Fibroblast of lung (primary cell): ENCODE results near the gene AGK. TPM values are rescaled to one million over a fixed set of nuclear protein-coding genes. Genes with fewer than 3 reads are reported as not detected.
"Not testable (repeated sequence)": the region's sequence is repeated elsewhere in the genome, so short reads cannot be mapped to it uniquely, and the experiment has no call there.

Experiments
- DNase-seq, 2 donors: peaks; one replicate each; pipeline versions ENCODE4 v3.0.0 to v3.0.0-alpha.2; 2010; ENCODE audit warnings: low read depth in 2 of 2
- H2AFZ ChIP-seq: 2 replicates; pipeline ENCODE4 v1.5.1; 2012; ENCODE audit warnings: low read length, control low read depth, inconsistent platforms
- H3K27ac ChIP-seq: 2 replicates; pipeline ENCODE4 v1.5.1; 2011; ENCODE audit warnings: low read length, control low read depth; ENCODE audit not compliant: insufficient read depth
- H3K27me3 ChIP-seq: 2 replicates; pipeline ENCODE4 v1.5.1; 2011; ENCODE audit warnings: mild to moderate bottlenecking, low read length; ENCODE audit not compliant: control insufficient read depth, insufficient read depth
- H3K36me3 ChIP-seq: 2 replicates; pipeline ENCODE4 v1.5.1; 2011; ENCODE audit warnings: low read length; ENCODE audit not compliant: control insufficient read depth, insufficient read depth
- H3K4me1 ChIP-seq: 2 replicates; pipeline ENCODE4 v1.5.1; 2011; ENCODE audit warnings: low read length; ENCODE audit not compliant: control insufficient read depth, insufficient read depth; ENCODE audit errors: extremely low read depth
- H3K4me2 ChIP-seq: 2 replicates; pipeline ENCODE4 v1.5.1; 2011; ENCODE audit warnings: low read length, control low read depth; ENCODE audit not compliant: insufficient read depth; ENCODE audit errors: extremely low read depth
- H3K4me3 ChIP-seq, 4 experiments: fragments of 200-600 bp in 1 of 4; sonication (generic) in 1 of 4; replicated peaks in 1 of 4; 2 replicates each; pipeline ENCODE4 v1.5.1; 2011 to 2016; ENCODE audit warnings: low read length in 4 of 4, low read depth in 3 of 4, mild to moderate bottlenecking in 3 of 4, control low read depth in 2 of 4, inconsistent platforms in 1 of 4, mixed read lengths in 1 of 4; ENCODE audit not compliant: insufficient read depth in 1 of 4; ENCODE audit errors: control extremely low read depth in 1 of 4
- H3K79me2 ChIP-seq: 2 replicates; pipeline ENCODE4 v1.5.1; 2012; ENCODE audit warnings: mild to moderate bottlenecking, low read length, inconsistent platforms; ENCODE audit not compliant: control insufficient read depth, insufficient read depth
- H3K9ac ChIP-seq: 2 replicates; pipeline ENCODE4 v1.5.1; 2011; ENCODE audit warnings: mild to moderate bottlenecking, low read length, control low read depth; ENCODE audit not compliant: insufficient read depth
- H3K9me3 ChIP-seq: 2 replicates; pipeline ENCODE4 v1.5.1; 2012; ENCODE audit warnings: low read depth, low read length; ENCODE audit not compliant: control insufficient read depth, insufficient read depth
- H4K20me1 ChIP-seq: 2 replicates; pipeline ENCODE4 v1.5.1; 2011; ENCODE audit warnings: low read length; ENCODE audit not compliant: control insufficient read depth, insufficient read depth; ENCODE audit errors: extremely low read depth
- CTCF ChIP-seq, 2 donors: IDR thresholded peaks in 1 of 2; conservative IDR thresholded peaks in 1 of 2; 1 replicate in 1 of 2; 2 replicates in 1 of 2; pipeline ENCODE4 v1.5.1; 2011 to 2012; ENCODE audit warnings: low read length in 2 of 2, control low read depth in 1 of 2, inconsistent platforms in 1 of 2, low read depth in 1 of 2, mild to moderate bottlenecking in 1 of 2
- EZH2 ChIP-seq: IDR thresholded peaks from 2 replicates; pipeline ENCODE4 v1.5.1; 2012; ENCODE audit warnings: low read length, control low read depth, mild to moderate bottlenecking; ENCODE audit errors: missing control alignments
- polyA plus RNA-seq, 2 donors: library from polyadenylated mRNA; depleted of rRNA in 1 of 2; stranded (reverse) in 1 of 2; unstranded in 1 of 2; fragments of >200 nt; gene quantifications; 2 replicates each; pipeline ENCODE4 v1.2.1, GENCODE V29; 2011 to 2012; ENCODE audit warnings: missing spikeins in 1 of 2
- total RNA-seq: library from RNA; depleted of rRNA; stranded (reverse); fragments of >200 nt; gene quantifications from 2 replicates; pipeline ENCODE4 v1.2.1, GENCODE V29; 2014

The AGK gene
- total and polyA plus RNA-seq, 2 donors (not counting 1 experiment from before 2014, with no cell fraction given) = 20.8 to 42.5 TPM

- Histone ChIP-seq H3K4me3 (no peak overlapping the region), H3K4me1 (peaks cover 8% of the 10 kb centered on the region), H3K79me2 (no peaks in the 10 kb centered on the region), H3K27ac (no peak overlapping the region), H3K4me2 (no peak overlapping the region), H3K9ac (no peak overlapping the region), H4K20me1 (no peaks in the 10 kb centered on the region), H3K27me3 (no peaks in the 10 kb centered on the region), H3K36me3 (peaks cover 2% of the 10 kb centered on the region), H2AFZ (no peak overlapping the region), H3K9me3 (no peaks in the 10 kb centered on the region)
- no peak for TF ChIP-seq EZH2
- no peak for TF ChIP-seq CTCF (conservative IDR thresholded peaks at IDR 0.05 in 1 of 2, IDR thresholded peaks at IDR 0.05 in 1 of 2; ENCODE audit: low read depth in 1 of 2, low read length in 2 of 2)
- no peak for DNase-seq
Measured at GRCh38 chr7:141686074-141686473, 134.9 kb downstream of the AGK start.

- H3K36me3 ChIP-seq = peaks cover 2% of the 10 kb centered on the region
Measured at GRCh38 chr7:141686670-141687069, 135.5 kb downstream of the AGK start.

GRCh38 chr7:141688043-141688442 lies 136.8 kb downstream of the AGK start:
- TF ChIP-seq EZH2 = no peak
- no peak for TF ChIP-seq CTCF (conservative IDR thresholded peaks at IDR 0.05 in 1 of 2, IDR thresholded peaks at IDR 0.05 in 1 of 2; ENCODE audit: low read depth in 1 of 2, low read length in 2 of 2)

More at GRCh38 chr7:141686670-141687069, 135.5 kb downstream of the AGK start:
- H4K20me1 ChIP-seq = no peaks in the 10 kb centered on the region
- H3K9ac ChIP-seq = no peak overlapping the region
- no peaks in the 10 kb centered on the region for H3K9me3 ChIP-seq
- no peak overlapping the region for H2AFZ ChIP-seq
- no peaks in the 10 kb centered on the region for H3K79me2 ChIP-seq
- no peak for TF ChIP-seq CTCF (conservative IDR thresholded peaks at IDR 0.05 in 1 of 2, IDR thresholded peaks at IDR 0.05 in 1 of 2; ENCODE audit: low read depth in 1 of 2, low read length in 2 of 2)
- TF ChIP-seq EZH2 = no peak
- H3K27me3 ChIP-seq = no peaks in the 10 kb centered on the region
- H3K4me2 ChIP-seq = no peak overlapping the region
- H3K4me3 ChIP-seq = no peak overlapping the region
- no peak for DNase-seq
- peaks cover 8% of the 10 kb centered on the region for H3K4me1 ChIP-seq
- H3K27ac ChIP-seq = no peak overlapping the region

GRCh38 chr7:141689072-141689825 lies 138.0 kb downstream of the AGK start:
- not testable (repeated sequence) for H3K27ac ChIP-seq, H3K4me3 ChIP-seq, H3K4me1 ChIP-seq, H4K20me1 ChIP-seq, H3K9me3 ChIP-seq, H3K27me3 ChIP-seq, H3K36me3 ChIP-seq, H3K79me2 ChIP-seq, H2AFZ ChIP-seq, DNase-seq, H3K4me2 ChIP-seq, H3K9ac ChIP-seq

More at GRCh38 chr7:141688043-141688442, 136.8 kb downstream of the AGK start:
- no peaks in the 10 kb centered on the region for H4K20me1 ChIP-seq
- no peak for DNase-seq
- H3K9ac ChIP-seq = no peak overlapping the region
- H2AFZ ChIP-seq = no peak overlapping the region
- no peaks in the 10 kb centered on the region for H3K9me3 ChIP-seq
- no peaks in the 10 kb centered on the region for H3K27me3 ChIP-seq
- peaks cover 2% of the 10 kb centered on the region for H3K36me3 ChIP-seq
- peaks cover 8% of the 10 kb centered on the region for H3K4me1 ChIP-seq
- H3K4me3 ChIP-seq = no peak overlapping the region
- H3K4me2 ChIP-seq = no peak overlapping the region
- H3K27ac ChIP-seq = no peak overlapping the region
- no peaks in the 10 kb centered on the region for H3K79me2 ChIP-seq
